NT2/D1 (cell line): ENCODE data around the gene KRT81.

Experiments used
- SUZ12 ChIP-seq: IDR thresholded peaks from 2 replicates; pipeline ENCODE4 v1.6.1; 2011; ENCODE audit not compliant: insufficient read length, insufficient read depth; ENCODE audit errors: extremely low read depth
- YY1 ChIP-seq: IDR thresholded peaks from 2 replicates; pipeline ENCODE4 v1.6.1; 2011; ENCODE audit not compliant: insufficient read length, insufficient read depth
- ZNF274 ChIP-seq: IDR thresholded peaks from 2 replicates; pipeline ENCODE4 v1.6.1; 2011; ENCODE audit warnings: mild to moderate bottlenecking, low read depth, low read length

GRCh38 chr12:52254180-52254964, 37.0 kb downstream of the KRT81 start:
- no peak for TF ChIP-seq ZNF274
- no peak for TF ChIP-seq YY1
- TF ChIP-seq SUZ12, result no peak
